Measurements from ENCODE around the gene TLDC2.

TLDC2 gene

DNA sequence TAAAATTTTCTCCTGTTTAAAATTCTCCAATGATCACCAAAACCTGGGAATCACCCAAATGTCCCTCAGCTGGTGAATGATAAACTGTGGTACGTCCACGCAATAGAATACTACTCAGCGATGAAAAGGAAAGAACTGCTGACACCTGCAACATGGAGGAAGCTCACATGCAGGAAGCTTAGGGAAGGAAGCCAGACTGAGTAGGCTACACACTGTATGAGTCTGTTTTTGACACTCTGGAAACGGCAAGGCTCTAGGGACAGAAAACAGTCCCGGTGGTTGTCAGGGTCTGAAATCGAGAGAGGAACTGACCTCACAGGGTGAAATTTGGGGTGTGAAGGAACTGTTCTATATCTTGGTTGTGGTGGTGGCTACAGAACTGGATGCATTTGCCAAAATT, 25.2 kb upstream of the TLDC2 start:
- no peak for DNase-seq

DNA sequence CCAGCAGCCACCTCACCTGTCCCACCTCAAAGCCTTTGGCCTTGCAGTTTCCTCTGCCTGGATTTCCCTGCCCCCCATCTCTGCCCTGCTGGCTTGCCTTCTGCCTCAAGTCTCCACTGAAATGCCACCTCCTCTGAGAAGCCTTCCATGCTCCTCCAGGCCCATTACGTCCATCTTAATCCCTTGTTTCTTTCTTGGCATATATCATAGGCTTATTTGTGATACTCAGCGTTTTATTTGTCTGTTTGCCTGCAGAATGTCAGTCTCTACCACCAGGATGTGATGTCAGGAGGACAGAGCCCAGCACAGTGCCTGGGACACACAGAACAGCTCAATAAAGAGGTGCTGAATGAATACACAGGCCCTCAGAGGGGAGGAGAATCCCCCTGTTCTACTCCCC, 24.4 kb upstream of the TLDC2 start:
- DNase-seq, result no peak

DNA sequence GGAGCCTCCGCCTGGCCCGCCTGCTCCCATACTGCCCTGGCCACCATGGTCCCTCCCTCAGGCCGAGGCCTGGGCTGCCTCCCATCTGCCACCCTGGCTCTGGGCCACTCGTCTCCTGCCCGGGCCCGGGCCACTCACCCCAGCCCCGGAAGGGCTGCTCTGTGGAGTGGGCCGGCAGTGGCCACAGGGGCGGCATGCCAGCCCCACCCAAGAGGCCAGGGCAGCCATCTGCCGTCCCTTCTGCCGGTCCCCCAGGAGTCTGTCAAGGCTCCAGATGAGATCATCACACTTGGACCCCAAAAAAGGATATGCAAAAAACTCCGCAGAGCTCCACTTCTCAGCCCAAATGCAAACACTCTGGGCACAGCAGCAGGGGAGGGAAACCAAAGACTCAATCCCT, 23.8 kb upstream of the TLDC2 start:
- no peak for DNase-seq

DNA sequence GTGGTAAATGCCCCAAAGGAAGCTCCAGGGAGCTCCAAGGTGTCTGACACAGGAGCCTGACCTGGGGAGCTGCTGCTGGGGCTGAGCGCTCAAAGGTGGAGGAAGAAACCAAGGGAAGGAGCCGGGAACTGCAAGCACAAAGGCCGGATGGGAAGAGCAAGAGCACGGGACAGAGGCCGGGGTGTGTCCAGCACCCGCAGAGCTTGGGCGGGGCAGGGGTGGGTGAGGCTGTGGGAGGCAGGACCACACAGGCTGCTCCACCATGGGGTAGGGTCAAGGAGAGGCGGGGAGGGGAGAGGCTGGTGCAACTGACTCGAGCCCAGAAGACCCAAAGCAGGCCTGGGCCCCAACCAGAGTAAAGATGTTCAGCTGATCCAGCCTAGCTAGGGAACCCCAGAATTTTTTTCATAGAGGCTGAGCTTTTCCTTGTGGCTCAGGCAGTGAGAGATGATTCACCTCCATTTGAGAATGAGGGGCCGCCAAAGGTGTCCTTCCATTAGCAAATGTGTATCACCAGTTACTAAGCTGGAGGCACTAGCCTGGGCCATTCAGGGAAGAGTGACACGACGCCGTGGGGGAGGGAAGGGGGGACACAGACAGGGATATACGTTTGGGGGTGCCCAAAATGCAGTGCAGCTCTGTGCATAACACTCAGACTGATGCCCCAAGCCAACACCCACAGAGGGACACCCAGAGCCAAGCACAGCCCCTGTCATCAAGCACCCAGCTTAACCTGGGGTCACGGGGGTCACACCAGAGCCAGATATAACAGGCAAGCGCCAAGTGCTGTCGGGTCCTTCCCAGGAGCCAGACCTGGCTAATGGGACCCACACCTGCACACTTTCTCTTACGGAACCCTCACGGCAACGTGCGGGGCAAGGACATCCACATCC, 21.3 kb upstream of the TLDC2 start:
- no peak for DNase-seq

DNA sequence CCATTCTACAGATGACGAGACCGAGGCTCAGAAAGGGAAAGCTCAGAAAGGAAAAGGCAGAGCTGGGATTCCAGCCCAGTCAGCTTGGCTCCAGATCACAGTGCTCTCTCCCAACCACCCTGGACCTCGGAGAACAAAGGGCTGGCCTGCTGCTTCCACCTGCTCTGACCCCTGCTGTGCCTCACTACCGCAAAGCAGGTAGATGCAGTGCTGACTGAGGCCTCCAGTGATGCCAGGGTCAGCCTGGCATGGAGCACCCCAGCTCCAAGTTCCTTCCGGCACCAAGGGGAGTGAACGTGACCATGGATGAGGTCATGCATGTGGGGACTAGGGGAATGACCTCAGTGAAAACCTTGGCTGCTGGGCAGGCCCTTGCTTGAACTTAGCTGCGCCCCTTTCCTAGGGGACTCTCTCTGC, 20.7 kb upstream of the TLDC2 start:
- no peak for DNase-seq

DNA sequence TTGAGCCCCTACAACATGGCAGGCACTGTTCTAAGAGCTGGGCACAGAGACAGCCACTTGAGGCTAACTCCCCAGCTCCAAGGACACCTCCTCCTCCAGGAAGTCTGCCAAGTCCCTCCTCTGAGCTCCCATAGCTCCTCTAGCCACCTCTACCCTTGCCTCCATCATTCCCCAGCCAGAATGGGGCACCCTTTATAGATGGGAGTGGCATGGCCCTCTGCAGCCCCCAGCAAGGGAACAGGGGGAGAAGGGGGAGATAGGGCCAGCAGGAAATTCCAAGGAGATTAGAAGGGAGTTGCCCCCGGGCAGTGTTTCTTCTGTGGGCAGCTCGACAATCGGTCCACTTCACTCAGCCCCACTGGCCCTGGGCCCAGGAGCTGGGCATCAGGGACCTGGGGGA, 19.7 kb upstream of the TLDC2 start:
- DNase-seq, result no peak

DNA sequence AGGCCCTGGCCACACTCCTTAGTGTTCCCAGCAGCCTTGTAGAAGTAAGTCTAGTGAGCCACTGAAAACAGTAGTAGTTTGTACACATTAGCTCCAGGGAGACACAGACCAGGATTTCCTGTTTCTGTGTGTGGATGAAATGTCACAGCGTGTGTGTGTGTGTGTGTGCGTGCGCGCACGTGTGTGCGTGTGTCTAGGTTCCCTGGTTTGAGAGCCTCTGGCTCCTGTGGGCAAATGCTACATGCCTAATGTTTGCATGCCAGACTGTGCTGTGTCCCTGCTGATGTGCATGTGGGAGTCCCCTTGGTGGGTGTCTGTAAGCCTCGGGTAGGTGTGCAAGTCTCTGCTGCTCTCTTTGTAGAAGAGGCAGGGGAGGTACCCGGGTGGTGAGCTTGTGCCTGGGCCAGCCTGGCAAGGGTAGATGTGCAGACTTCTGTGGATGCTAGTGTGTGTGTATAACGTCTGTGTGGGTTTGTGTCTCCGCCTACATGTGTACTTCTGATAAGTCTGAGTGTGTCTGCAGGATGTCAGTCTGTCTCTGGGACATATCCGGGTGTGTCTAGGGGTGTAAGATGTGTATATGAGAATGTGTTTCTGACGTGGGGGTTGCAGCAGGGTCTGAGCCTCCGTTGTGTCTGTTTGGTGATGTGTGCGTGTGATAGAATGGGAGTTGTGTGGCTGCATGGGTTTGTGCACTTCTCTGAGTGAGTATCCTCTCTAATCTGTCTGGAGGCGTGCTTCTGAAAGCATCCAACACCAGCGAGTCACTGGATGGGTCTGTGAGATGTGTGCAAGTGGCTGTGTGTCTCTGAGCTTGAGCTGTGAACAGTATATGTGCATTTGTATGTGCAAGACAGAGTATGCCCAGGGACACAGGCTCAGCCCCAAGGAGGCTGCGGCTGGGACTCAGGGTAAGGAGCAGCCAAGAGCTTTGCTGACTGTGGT, 19.0 kb upstream of the TLDC2 start:
- DNase-seq, result peak; percentile 52

DNA sequence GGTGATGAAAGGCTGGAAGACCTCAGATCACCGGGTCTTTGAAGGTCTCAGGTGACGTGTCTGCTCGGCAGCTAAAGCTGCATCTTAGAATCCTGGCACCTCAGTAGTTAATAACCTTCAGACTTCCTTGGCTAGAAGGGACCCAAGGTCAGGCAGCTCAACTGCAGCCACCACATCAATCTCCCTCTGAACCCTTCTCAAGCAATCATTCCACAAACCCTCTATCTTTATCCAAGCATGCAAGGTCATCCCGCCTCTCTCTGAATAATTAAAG, 16.7 kb upstream of the TLDC2 start:
- DNase-seq, result no peak

DNA sequence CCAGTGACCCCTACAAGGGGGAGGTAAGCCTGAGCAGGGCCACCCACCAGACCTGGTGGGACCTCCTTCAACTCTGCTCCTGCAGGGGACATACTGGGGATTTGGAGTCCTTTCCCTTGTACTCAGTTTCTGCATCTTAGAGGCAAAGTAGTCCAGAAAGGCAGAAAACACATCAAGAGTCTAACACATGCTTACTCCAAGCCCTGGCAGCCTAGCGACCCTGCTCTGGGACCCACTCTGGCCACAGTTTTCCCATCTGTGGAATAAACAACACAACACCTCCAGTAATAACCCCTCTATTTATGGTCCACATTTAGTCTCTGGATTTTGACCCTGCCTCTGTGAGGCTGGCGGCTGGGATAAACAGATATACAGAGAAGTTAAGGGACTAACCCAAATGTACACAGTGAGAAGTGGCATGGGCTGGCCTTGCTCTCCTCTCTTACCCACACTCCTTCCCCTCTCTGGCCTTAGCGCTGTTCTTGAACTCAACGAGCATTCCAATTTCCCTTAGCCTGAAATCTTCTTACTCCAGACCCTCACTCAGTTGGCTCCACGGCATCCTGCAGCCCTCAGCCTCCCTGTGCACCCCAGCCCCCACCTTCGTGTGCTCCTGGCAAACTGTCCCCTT, 16.1 kb upstream of the TLDC2 start:
- DNase-seq, result no peak

DNA sequence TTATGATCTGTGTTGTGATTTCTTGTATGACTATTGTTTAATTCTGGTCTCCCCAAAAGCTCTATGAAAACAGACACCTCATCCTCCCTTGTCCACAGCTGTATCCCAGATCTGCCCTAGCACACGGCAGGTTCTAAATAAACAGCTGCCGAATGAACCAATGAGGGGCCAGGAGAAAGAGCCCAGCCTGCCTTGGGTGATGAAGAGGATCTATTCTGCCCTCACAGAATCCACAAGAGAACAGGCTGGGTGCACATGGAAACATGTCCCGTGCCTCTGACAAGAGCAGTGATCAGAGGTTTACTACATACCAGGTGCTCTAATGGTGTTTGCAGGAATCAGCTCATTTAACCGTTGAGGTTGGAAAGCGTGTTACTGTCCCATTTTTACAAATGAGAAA, 15.6 kb upstream of the TLDC2 start:
- DNase-seq, result no peak

DNA sequence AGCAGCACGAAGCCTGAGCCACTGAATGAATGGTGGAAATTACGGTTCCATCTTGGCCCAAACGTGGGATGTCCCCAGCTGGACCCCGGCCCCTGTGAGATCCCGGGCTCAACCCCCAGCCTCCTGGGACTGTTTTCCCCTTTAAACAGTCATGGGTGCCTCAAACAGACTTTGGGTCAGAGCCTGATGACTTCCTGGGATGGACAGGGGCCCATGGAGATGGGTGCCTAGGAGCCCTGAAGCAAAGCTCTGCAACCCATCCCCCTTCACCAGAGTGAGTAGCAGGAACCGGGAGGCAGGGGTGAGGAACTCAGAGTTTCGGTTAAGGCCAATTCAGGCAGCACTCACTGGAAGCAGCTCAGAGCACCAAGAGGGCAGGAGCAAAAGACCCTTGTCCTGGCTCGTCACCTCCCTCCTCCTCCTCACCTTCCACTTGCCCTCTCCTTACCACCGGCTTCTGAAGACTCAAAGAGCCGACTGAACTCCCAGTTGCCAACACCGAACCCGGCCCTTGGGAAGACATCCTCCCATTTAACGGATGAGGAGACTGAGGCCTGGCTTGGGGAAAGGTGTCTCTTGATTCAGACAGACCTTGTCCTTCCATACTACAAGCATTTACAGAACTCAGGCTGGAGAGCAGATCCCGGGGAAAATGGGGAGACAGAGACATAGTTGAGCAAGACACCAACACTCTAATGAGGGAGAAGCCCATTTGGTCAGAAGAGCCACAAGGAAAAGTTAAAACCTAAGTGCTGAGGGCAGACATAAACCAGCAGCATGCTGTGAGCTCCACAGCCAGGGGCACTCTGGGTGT, 14.9 kb upstream of the TLDC2 start:
- DNase-seq, result no peak

DNA sequence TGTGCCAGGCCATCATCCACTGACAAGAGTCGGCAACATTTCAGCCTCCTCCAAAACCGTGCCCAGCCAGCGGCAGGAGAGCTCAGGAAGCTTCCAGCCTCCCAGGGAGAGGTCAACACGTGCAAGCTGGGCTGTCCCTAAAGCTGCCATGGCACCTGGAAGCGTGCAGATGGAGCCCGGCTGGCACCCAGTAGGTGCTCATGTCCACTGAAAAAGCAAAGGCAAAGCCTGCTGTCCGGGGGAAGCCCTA, 14.4 kb upstream of the TLDC2 start:
- no peak for DNase-seq

DNA sequence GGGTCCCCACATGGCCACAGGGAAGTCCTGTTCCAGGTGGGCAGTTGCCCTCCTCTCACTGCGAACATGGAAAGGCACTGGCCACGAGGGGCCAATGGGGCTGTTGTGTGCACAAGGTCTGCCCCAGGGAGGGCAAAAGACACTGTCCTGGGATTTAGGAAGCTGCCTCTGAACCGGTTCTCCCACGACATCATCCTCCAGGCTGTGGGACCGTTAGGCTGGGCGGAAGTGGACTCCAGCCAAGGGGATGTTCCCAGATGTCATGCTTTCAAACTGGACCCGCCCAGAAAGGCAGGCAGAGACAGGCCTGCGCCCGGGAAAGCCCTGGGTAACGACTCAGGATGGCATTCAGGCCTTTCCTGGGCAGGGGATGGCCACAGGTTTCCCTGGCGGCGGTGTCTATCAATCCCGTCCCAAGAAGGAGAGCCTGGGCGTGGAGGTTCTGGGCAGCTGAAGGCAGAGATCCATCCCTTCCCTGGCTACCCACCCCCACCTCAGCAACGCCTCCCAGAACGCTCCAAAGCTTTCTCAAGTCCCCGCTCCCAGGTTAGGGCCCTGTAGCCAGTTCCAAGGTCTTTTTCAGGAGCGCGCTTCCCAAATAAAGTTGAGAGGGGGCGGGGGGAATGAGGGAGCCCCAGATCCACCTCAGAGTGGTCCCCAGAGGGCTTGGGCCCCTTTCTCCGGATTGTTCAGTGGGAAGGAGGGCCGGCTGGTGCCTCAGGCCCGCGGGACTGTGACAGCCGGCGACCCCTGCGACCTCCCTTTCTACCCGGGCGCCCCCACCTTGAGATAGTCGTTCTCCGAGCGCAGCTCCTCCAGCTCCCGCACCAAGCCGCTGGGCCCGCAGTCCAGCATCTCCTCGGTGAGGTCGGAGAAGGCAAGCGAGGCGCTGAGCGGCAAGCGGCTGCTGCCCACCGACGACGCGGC, 13.8 kb upstream of the TLDC2 start:
- DNase-seq, result no peak

DNA sequence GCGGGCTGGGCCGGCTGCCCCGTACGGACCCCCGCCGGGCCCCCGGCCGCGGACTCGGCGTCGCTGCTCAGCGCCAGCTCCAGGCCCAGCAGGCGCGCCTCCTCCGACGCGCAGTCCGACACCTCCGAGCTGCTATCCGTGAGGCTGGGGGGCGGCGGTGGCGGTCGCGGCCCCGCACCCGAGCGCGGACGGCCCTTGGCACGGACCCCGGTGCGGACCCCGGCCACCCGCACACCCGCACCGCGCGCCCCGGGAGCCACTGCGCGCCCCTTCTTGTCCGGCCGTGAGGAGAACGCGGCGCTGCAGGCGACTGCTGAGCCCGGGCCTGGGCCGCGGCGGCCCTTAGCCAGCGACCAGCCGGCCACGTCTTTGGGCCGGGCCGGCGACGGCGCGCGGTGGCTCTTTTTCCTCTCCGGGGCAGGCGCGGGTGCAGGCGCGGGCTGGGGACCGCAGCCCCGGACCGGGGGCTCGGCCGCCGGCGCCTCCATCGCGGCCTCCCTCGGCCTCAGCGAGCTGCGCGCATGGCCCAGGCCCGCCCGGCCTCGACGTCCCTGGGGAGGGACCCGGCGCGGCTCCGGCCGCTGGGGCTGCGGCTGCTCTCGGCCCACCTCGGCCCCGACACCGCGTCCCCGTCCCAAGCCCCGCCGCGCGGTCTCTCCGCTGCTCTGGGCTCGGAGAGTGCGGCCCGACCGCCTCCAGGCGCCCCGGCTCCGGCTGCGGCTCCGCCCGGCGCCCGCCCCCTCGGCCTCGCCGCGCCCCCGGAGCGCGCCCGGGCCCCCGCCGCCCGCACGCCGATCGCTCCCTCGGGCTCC, 12.9 kb upstream of the TLDC2 start:
- no peak for DNase-seq

DNA sequence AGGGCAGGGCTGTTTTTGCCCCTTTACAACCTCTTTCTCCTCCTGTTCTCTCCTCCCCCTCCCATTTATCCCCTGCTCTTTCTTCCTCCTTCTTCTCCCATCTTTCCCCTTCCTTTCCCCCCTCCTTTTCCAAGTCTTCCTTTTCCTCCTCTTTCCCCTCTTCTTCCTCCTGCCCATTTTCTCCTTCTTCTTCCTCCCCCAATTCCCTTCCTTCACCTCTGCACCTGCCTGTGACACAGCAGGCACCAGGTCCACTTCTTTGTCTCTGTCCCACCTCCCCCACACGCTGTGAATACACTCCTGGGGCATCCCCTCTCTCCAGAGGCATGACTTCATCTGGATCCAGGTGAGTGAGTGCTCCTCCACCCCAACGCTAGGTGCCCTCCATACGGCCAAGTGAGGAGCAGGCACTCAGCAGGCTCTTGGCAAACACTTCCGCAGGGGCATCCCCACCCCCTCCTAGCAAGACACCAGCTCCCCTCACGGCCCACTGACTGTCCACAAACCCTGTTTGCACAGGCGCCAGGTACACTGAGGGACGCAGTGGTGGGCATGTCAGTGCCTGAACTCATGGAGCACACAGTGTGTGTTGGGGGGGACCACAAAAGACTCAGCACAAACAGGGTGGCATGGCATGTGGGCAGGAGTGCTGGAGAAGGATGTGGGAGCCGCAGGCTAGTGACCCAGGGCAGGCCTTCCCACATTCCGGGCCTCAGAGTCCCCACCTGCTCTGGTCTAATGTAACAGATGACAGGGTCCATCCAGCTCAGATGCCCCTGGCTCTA, 10.7 kb upstream of the TLDC2 start:
- DNase-seq, result no peak

DNA sequence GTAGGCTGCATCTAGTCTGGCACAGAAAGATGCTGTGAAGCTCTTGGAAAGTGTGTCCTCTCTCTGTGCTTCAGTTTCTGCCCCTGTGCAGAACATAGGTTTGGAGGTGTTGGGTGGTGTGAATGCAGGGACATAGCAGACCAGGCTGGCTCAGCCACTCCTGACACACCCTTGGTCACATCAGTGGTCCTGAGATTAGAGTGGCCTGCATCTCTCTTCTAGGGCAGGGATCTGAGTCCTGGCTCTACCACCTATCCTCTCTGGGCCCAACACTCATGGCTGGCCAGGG, 10.1 kb upstream of the TLDC2 start:
- DNase-seq, result no peak

DNA sequence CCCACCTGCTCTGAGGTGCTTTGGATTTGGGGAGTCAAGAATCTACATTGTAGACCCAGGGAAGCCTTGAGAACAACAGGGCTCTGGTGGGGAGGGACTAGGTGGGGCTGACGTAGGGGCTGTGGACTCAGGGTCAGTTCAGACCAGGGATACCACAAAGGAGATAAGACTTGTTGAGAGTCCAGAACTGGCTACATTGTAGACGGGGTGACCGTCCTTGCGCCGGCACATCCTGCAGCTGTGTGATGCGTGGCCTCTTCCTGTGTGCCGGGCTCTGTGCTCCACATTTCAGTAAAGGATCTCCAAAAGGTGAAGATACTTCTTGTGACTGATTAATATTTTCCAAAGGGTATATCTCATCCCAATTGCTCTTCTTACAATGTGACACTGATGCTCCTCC, 9.8 kb upstream of the TLDC2 start:
- no peak for DNase-seq

DNA sequence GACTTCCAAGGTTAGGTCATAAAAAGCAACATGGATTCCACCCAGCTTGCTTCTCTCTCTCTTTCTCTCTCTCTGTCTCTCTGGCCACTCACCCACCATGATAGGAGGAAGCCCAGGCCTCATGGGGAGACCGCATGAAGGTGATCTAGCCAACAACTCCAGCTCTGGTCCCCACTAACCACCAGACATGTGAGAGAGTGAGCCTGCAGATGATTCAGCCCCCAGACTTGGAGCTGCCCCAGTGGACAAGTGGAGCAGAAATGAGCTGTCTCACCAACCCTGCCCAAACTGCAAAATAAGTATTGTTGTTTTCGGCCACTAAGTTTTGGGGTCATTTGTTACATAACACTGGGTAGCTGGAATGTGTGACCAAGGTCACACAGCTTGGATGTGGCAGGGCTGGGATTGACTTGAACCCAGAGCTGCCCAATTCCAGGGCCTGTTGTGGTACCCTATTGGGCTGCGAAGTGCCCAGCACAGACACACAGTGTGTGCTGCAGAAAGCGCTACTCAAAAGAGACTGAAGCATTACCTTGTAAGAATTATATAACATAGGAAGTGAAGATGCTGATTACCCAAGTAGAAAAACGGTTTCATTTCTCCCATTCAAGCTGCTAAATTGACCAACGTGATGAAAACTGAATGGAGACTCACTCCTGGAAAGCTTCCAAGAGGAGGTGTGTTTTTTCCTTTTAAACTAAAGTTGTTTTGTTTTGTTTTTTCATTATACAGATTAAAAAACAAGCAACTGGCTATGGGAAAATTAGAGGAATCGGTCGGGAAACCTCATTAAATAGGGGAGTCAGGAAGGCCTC, 9.1 kb upstream of the TLDC2 start:
- no peak for DNase-seq
